Ovary (tissue), 9 donors: Measurements from ENCODE around the gene TMEM132D. TPM values are rescaled to one million over a fixed set of nuclear protein-coding genes. Genes with fewer than 3 reads are reported as not detected.

ENCODE experiments used
- DNase-seq, 5 donors: peaks; one replicate each; pipeline ENCODE4 v3.0.0-alpha.2; 2019 to 2020
- H3K27ac ChIP-seq, 2 donors: fragments of 200-600 bp; one replicate each; pipeline versions ENCODE4 v1.5.1 to v1.8.0; 2019 to 2022
- H3K27me3 ChIP-seq: fragments of 200-600 bp; one replicate; pipeline ENCODE4 v1.8.0; 2022
- H3K36me3 ChIP-seq: fragments of 200-600 bp; sonication (generic); one replicate; pipeline ENCODE4 v1.5.1; 2019
- H3K4me1 ChIP-seq: one replicate; pipeline ENCODE4 v1.8.1; 2013; ENCODE audit warnings: mild to moderate bottlenecking, moderate library complexity; ENCODE audit not compliant: insufficient read depth
- H3K4me3 ChIP-seq: fragments of 200-600 bp; sonication (generic); one replicate; pipeline ENCODE4 v1.5.1; 2017
- H3K9me3 ChIP-seq, 2 donors: fragments of 200-600 bp in 1 of 2; sonication (generic) in 1 of 2; one replicate each; pipeline versions ENCODE4 v1.5.1 to v1.8.1; 2013 to 2019; ENCODE audit warnings: mild to moderate bottlenecking in 1 of 2, moderate library complexity in 1 of 2
- EP300 ChIP-seq: sonication (generic); formaldehyde crosslinking; IDR thresholded peaks from one replicate; pipeline ENCODE4 v1.6.1; 2017; ENCODE audit warnings: antibody characterized with exemption
- POLR2A ChIP-seq: fragments of 450-650 bp; IDR thresholded peaks from one replicate; pipeline ENCODE4 v1.6.1; 2017; ENCODE audit warnings: antibody characterized with exemption, mild to moderate bottlenecking, moderate library complexity
- WGBS, 3 donors: extraction: QIAGEN DNeasy Blood & Tissue Kit in 1 of 3; methylation state at CpG; one replicate each; pipeline versions ENCODE4 v1.1.5 to v1.1.7; 2013 to 2017; 5-methylcytosine and 5-hydroxymethylcytosine counted together
- intact Hi-C, 4 donors: fragments of 100-400 bp; cut with DNase I; formaldehyde crosslinking; loops; one replicate each; pipeline versions ENCODE4 v1.11.0 to v1.15.1; 2022 to 2023
- polyA plus RNA-seq, 2 donors: library from polyadenylated mRNA; stranded (reverse); fragments of 200-250 nt in 1 of 2; fragments of 350-450 nt in 1 of 2; fragmentation: Illumina TruSeq in 1 of 2; extraction: RNeasy Lipid Tissue Mini Kit (QIAGEN cat#74804) in 1 of 2; gene quantifications; one replicate each; pipeline ENCODE4 v1.2.3, GENCODE V29; 2013 to 2014
- total RNA-seq, 7 donors: library from RNA; depleted of rRNA in 2 of 7; stranded (reverse); fragments of >200 nt in 2 of 7; fragmentation: NEBNext Ultra II Directional in 3 of 7; extraction: Animal tissue kit (Norgen Biotek cat#: 25700) in 3 of 7; gene quantifications; one replicate each; pipeline versions ENCODE4 v1.1.0 to v1.2.4, GENCODE V29; 2016 to 2023
- TF ChIP-seq, protein P1 (sequence below), 3 donors: fragments of 450-650 bp in 2 of 3; fragments of 200-600 bp in 1 of 3; IDR thresholded peaks; one replicate each; pipeline versions ENCODE4 v1.5.1 to v1.8.0; 2016 to 2022; ENCODE audit warnings: antibody characterized with exemption in 3 of 3, mild to moderate bottlenecking in 1 of 3
- donor health status: DM: no; HTN: no; CAD: no; lungs with moderate emphysema.
- donor health status: DM: no; HTN: no; CAD: no.
- donor health status: Bipolar disorder and iron deficiency.
- donor health status: DM: yes; HTN: yes; CAD: no.
- donor health status: DM: no; HTN: no; CAD: no.
- donor health status: DM: yes; HTN: yes; CAD: no.

Gene TMEM132D
- total and polyA plus RNA-seq, 9 donors = 0.04 TPM; not detected in 8

DNA sequence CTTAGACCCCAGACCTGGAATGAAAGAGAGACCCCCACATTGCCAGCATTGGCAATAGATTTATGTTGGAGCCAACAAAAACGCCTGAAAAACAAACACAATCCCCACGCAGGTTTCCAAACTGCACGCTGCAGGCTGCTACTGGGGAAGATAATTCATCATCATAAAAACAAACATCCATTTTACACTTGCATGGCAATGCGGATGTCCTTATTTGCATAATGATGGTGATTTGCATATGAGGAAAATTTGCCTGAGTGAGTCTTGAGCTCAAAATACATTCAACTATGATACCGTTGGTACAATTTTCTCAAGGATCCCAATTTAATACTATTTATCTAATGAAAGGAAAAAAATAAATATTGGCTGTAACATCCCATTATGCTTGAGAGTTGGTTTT is 33.6 kb upstream of the TMEM132D start:
- no peaks in the 10 kb centered on the region for H3K4me1 ChIP-seq
- DNase-seq = no peak
- no peaks in the 10 kb centered on the region for H3K36me3 ChIP-seq
- TF ChIP-seq EP300 = no peak
- TF ChIP-seq, protein P1, sequence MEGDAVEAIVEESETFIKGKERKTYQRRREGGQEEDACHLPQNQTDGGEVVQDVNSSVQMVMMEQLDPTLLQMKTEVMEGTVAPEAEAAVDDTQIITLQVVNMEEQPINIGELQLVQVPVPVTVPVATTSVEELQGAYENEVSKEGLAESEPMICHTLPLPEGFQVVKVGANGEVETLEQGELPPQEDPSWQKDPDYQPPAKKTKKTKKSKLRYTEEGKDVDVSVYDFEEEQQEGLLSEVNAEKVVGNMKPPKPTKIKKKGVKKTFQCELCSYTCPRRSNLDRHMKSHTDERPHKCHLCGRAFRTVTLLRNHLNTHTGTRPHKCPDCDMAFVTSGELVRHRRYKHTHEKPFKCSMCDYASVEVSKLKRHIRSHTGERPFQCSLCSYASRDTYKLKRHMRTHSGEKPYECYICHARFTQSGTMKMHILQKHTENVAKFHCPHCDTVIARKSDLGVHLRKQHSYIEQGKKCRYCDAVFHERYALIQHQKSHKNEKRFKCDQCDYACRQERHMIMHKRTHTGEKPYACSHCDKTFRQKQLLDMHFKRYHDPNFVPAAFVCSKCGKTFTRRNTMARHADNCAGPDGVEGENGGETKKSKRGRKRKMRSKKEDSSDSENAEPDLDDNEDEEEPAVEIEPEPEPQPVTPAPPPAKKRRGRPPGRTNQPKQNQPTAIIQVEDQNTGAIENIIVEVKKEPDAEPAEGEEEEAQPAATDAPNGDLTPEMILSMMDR (IDR thresholded peaks at IDR 0.05) = no peak
- TF ChIP-seq POLR2A = no peak
- intact Hi-C loops = no loop called here
- H3K4me3 ChIP-seq = no peak overlapping the region
- no peak overlapping the region for H3K27ac ChIP-seq
- WGBS, 3 donors = 11 to 14% (median 12%) methylated on average over 5 of the region's 5 CpGs
- H3K9me3 ChIP-seq = no peaks in the 10 kb centered on the region
- no peaks in the 10 kb centered on the region for H3K27me3 ChIP-seq

GRCh38 chr12:129928643-129929042 is 24.8 kb upstream of the TMEM132D start:
- H3K9me3 ChIP-seq = no peaks in the 10 kb centered on the region
- H3K36me3 ChIP-seq = no peaks in the 10 kb centered on the region
- no peak overlapping the region for H3K27ac ChIP-seq
- no peaks in the 10 kb centered on the region for H3K4me1 ChIP-seq
- no peak for DNase-seq
- TF ChIP-seq, protein P1 (IDR thresholded peaks at IDR 0.05) = no peak
- TF ChIP-seq EP300 (no peak), POLR2A (no peak)
- no peak overlapping the region for H3K4me3 ChIP-seq
- no peaks in the 10 kb centered on the region for H3K27me3 ChIP-seq
- WGBS, 3 donors = 81 to 86% (median 85%) methylated on average over 4 of the region's 4 CpGs
- intact Hi-C loops = no loop called here

GRCh38 chr12:129927316-129927900 is 23.6 kb upstream of the TMEM132D start:
- Histone ChIP-seq H3K27ac (no peak overlapping the region), H3K36me3 (no peaks in the 10 kb centered on the region), H3K4me3 (no peak overlapping the region), H3K4me1 (no peaks in the 10 kb centered on the region), H3K27me3 (no peaks in the 10 kb centered on the region), H3K9me3 (no peaks in the 10 kb centered on the region)
- intact Hi-C loops = no loop called here
- no peak for DNase-seq
- WGBS, 3 donors = 83 to 85% (median 84%) methylated on average over 10 of the region's 10 CpGs
- no peak for TF ChIP-seq POLR2A
- TF ChIP-seq EP300 = no peak
- TF ChIP-seq, protein P1 (IDR thresholded peaks at IDR 0.05) = no peak

GRCh38 chr12:129911428-129912049 is 7.7 kb upstream of the TMEM132D start:
- no peak for DNase-seq
- Histone ChIP-seq H3K27ac (no peak overlapping the region), H3K27me3 (no peaks in the 10 kb centered on the region), H3K4me1 (no peaks in the 10 kb centered on the region), H3K36me3 (no peaks in the 10 kb centered on the region), H3K9me3 (no peaks in the 10 kb centered on the region), H3K4me3 (no peak overlapping the region)
- 3 to 7% (median 5%) methylated on average over 8 of the region's 8 CpGs for WGBS, 3 donors
- TF ChIP-seq POLR2A (no peak), EP300 (no peak)
- TF ChIP-seq, protein P1 (IDR thresholded peaks at IDR 0.05) = no peak
- intact Hi-C loops = loop anchor here in 1 of 4 donors (10.0 kb wide), 1 partner anchor 1707 kb away; no protein-coding TSS in a partner anchor
